ENCODE measurements around the gene PLK3.

PLK3 gene

GRCh38 chr1:44828003-44828651, 27.9 kb downstream of the PLK3 start:
- TF ChIP-seq ZFX (IDR thresholded peaks at IDR 0.05; ENCODE audit: borderline replicate concordance), result no peak
- no peak for TF ChIP-seq CTCF (IDR thresholded peaks at IDR 0.05)

GRCh38 chr1:44828841-44829440, 28.8 kb downstream of the PLK3 start:
- TF ChIP-seq ZFX (IDR thresholded peaks at IDR 0.05; ENCODE audit: borderline replicate concordance) (no peak), CTCF (IDR thresholded peaks at IDR 0.05) (no peak)
- no peak overlapping the region for H3K27ac ChIP-seq

More at GRCh38 chr1:44828003-44828651, 27.9 kb downstream of the PLK3 start:
- H3K27ac ChIP-seq, result no peak overlapping the region

- H3K27ac ChIP-seq, result no peak overlapping the region
- TF ChIP-seq ZFX (IDR thresholded peaks at IDR 0.05; ENCODE audit: borderline replicate concordance), result no peak
- no peak for TF ChIP-seq CTCF (IDR thresholded peaks at IDR 0.05)
These were observed 29.6 kb downstream of the PLK3 start for GRCh38 chr1:44829506-44830384.

- TF ChIP-seq CTCF (IDR thresholded peaks at IDR 0.05) (no peak), ZFX (IDR thresholded peaks at IDR 0.05; ENCODE audit: borderline replicate concordance) (no peak)
- no peak overlapping the region for H3K27ac ChIP-seq
These were observed 30.7 kb downstream of the PLK3 start for GRCh38 chr1:44830900-44831304.

- H3K27ac ChIP-seq, result no peak overlapping the region
- TF ChIP-seq ZFX (IDR thresholded peaks at IDR 0.05; ENCODE audit: borderline replicate concordance), result no peak
- TF ChIP-seq CTCF (IDR thresholded peaks at IDR 0.05), result no peak
These were observed 31.3 kb downstream of the PLK3 start for GRCh38 chr1:44831516-44831915.

- H3K27ac ChIP-seq, result no peak overlapping the region
- TF ChIP-seq ZFX (IDR thresholded peaks at IDR 0.05; ENCODE audit: borderline replicate concordance), result no peak
- no peak for TF ChIP-seq CTCF (IDR thresholded peaks at IDR 0.05)
These were observed 32.0 kb downstream of the PLK3 start for GRCh38 chr1:44832056-44832705.
